ENCODE measurements around the gene XRCC4.

GRCh38 chr5:83090169-83090568, 12.8 kb downstream of the XRCC4 start:
- no peak for TF ChIP-seq ZNF311 (tag by site-specific recombination; IDR thresholded peaks at IDR 0.05; ENCODE audit: borderline replicate concordance)
- no peak for TF ChIP-seq ZFP37 (tag by site-specific recombination; IDR thresholded peaks at IDR 0.05)
- no peak for TF ChIP-seq ZNF223 (tag by site-specific recombination; IDR thresholded peaks at IDR 0.05)
- TF ChIP-seq CTCF (tag by site-specific recombination; IDR thresholded peaks at IDR 0.05) = no peak
